HUES6 (cell line): ENCODE measurements around the gene TRIM77.
"Not testable (repeated sequence)": the region's sequence is repeated elsewhere in the genome, so short reads cannot be mapped to it uniquely, and the experiment has no call there.

Source experiments
- H3K27ac ChIP-seq: 2 replicates; pipeline ENCODE4 v1.7.0; 2013; ENCODE audit warnings: low read depth, mild to moderate bottlenecking, low read length, inconsistent platforms
- H3K27me3 ChIP-seq: 2 replicates; pipeline ENCODE4 v1.6.1; 2013; ENCODE audit warnings: low read length; ENCODE audit not compliant: control insufficient read depth, insufficient read depth
- H3K36me3 ChIP-seq: 2 replicates; pipeline ENCODE4 v1.6.1; 2013; ENCODE audit warnings: low read length; ENCODE audit not compliant: control insufficient read depth, insufficient read depth
- H3K4me1 ChIP-seq: 2 replicates; pipeline ENCODE4 v1.6.1; 2013; ENCODE audit warnings: low read length; ENCODE audit not compliant: control insufficient read depth, insufficient read depth
- H3K4me3 ChIP-seq: 2 replicates; pipeline ENCODE4 v1.5.1; 2013; ENCODE audit warnings: low read depth, low read length
- H3K9ac ChIP-seq: one replicate; pipeline ENCODE4 v1.6.1; 2013; ENCODE audit warnings: mild to moderate bottlenecking, low read length
- H3K9me3 ChIP-seq: 2 replicates; pipeline ENCODE4 v1.6.1; 2013; ENCODE audit warnings: low read depth, low read length; ENCODE audit not compliant: control insufficient read depth, insufficient read depth

Gene TRIM77, protein sequence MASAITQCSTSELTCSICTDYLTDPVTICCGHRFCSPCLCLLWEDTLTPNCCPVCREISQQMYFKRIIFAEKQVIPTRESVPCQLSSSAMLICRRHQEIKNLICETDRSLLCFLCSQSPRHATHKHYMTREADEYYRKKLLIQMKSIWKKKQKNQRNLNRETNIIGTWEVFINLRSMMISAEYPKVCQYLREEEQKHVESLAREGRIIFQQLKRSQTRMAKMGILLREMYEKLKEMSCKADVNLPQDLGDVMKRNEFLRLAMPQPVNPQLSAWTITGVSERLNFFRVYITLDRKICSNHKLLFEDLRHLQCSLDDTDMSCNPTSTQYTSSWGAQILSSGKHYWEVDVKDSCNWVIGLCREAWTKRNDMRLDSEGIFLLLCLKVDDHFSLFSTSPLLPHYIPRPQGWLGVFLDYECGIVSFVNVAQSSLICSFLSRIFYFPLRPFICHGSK

DNA sequence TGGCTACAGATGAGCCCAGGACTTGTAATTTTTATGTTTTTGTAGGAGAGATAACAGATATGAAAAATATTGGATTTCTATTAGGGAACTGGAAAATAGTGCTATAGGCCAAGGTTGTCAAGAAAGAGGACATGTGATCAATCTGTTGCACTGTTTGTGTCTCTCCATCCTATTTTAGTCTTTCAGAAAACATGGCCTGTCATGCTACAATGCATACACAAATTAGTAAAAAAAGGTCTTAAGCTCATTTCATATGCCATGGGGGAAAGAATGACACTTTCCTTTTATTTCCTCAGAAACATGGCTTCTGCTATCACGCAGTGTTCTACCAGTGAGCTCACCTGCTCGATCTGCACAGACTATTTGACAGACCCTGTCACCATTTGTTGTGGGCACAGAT, at the start of gene TRIM77:
Gene TRIM77, plus strand, starts transcription at position 301 of the 400 bp plus-strand sequence. Its CDS starts 0 bp downstream, at position 301.
- not testable (repeated sequence) for H3K36me3 ChIP-seq, H3K4me1 ChIP-seq, H3K9ac ChIP-seq, H3K27me3 ChIP-seq, H3K4me3 ChIP-seq, H3K9me3 ChIP-seq, H3K27ac ChIP-seq

DNA sequence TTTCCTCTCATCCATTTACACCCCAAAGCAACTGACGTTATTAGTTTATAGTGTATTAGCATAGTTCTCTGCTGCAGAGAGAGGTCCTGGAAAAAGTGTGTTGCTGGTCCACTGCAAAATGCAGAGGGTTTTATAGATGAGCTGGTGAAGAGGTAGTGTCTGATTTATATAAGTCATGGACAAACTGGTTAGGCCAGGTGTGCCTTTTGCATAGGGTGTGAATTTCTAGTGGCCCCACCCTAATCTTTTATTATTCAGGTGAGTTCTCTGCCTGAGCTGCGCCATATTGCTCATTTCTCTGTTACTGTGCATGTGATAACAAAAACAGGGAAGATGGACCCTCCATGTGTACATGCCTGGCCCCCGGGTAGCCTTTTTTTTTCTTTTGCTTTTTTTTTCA, 43.1 kb upstream of the TRIM77 start:
- H3K27me3 ChIP-seq = no peaks in the 10 kb centered on the region
- no peak overlapping the region for H3K9ac ChIP-seq
- no peaks in the 10 kb centered on the region for H3K4me1 ChIP-seq
- H3K4me3 ChIP-seq = no peak overlapping the region
- H3K27ac ChIP-seq = no peak overlapping the region
- H3K9me3 ChIP-seq = no peaks in the 10 kb centered on the region
- H3K36me3 ChIP-seq = no peaks in the 10 kb centered on the region

DNA sequence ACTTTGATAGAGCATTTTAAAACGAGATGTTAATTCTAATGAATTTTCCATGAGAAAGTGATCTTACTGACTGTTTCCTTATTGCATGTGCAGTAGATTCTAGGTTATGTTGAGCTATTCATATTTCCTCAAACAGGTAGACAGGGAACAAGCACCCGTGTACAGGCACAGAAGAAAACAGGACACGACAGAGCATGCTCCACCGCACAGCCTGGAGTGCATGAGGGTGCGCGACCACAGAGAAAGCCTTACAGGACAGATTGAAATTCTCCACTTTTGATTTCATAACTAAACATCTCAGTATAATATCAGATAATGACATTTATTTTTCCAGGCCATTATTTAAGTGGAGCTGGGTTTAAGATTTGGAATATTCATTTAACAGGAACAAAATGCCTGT, 41.9 kb upstream of the TRIM77 start:
- H3K9ac ChIP-seq, H3K4me3 ChIP-seq, H3K9me3 ChIP-seq, H3K27me3 ChIP-seq, H3K36me3 ChIP-seq, H3K4me1 ChIP-seq, H3K27ac ChIP-seq: not testable (repeated sequence)

DNA sequence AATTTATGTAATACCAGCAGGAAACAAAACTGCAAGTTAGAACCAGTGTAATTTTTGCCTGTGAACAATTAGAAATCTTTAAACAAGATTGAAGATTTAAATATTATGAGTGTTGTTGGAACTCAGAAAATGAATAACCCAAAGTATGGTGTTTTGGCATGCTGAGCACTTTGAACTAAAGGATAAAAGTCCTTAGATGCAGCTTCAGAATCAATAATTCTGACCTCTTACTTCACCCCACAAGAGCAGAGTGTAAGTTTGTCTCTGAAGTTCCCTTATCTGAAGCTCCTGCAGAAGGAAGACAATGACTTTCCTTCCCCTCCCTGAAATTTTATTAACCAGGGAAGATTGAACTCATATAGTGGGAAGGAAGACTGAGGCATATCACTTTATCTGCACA, 40.5 kb upstream of the TRIM77 start:
- H3K9me3 ChIP-seq, H3K4me3 ChIP-seq, H3K27me3 ChIP-seq, H3K9ac ChIP-seq, H3K36me3 ChIP-seq, H3K4me1 ChIP-seq, H3K27ac ChIP-seq: not testable (repeated sequence)

DNA sequence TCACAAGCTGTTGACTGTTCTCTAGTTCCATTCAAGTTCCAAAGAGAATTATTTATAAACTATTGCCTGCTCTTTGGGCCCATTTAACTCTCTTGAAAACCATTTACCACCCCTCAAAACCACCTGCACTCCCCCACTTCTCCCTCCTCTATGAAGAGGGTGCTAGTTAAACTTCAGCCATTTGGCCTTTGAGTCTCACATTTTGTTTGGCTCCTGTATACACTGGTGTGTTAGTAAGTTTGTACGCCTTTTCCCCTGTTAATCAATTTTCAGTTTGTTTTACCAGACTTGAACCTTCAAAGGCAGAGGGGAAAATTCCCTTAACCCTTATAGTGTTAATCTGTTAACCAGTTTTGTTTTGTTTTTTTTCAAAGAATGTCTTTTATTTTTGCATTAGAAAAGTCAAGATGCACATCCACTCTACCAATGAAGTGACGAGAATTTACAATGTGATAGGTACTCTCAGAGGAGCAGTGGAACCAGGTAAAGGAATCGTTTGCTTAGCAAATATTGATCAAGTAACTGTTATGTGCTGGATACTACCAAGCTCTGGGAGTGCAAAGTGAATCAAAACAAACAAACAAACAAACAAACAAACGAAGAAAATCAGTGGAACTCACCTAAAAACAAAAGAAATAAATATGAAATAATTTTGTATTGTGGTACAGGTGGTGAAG, 40.0 kb upstream of the TRIM77 start:
- not testable (repeated sequence) for H3K27ac ChIP-seq, H3K9me3 ChIP-seq, H3K27me3 ChIP-seq, H3K9ac ChIP-seq, H3K4me3 ChIP-seq, H3K36me3 ChIP-seq, H3K4me1 ChIP-seq

DNA sequence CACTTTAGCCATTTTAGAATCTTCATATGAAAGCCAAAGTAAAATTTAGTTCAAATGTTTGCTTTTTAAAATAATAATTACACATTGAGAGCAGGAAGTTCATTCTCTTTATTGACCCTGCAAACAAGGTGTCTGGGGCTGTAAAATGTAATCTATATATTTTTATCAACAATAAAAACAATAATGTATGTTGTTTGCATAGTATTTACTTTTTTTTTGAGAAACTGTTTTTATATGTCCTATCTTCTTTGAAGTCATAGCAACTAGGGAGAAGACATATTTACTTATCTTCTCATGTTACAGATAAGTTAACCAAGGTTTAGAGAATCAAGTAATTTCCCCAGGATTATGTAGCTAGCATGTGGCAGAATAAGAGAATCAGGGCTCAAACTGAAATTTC, 37.6 kb upstream of the TRIM77 start:
- not testable (repeated sequence) for H3K4me1 ChIP-seq, H3K9ac ChIP-seq, H3K9me3 ChIP-seq, H3K4me3 ChIP-seq, H3K36me3 ChIP-seq, H3K27me3 ChIP-seq, H3K27ac ChIP-seq

DNA sequence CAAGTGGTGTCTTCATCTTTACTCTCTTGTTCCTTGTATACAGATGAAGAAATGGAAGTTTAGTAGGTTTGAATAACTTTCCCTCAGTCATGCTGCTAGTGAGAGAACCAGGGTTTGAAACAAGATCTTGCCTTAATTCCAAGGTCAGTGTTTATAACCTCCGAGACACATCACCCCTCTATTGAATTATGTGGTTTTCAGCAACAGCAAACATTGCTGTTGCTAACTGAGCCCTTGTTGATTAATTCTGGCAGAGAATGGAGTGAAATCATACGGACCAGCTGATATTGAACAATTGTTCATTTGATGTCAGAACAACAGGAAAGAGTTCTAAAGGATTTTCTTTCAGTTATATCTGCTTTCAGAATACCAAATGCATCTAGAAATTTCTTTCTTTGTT, 36.7 kb upstream of the TRIM77 start:
- H3K4me1 ChIP-seq, H3K9ac ChIP-seq, H3K36me3 ChIP-seq, H3K4me3 ChIP-seq, H3K27me3 ChIP-seq, H3K27ac ChIP-seq, H3K9me3 ChIP-seq: not testable (repeated sequence)

DNA sequence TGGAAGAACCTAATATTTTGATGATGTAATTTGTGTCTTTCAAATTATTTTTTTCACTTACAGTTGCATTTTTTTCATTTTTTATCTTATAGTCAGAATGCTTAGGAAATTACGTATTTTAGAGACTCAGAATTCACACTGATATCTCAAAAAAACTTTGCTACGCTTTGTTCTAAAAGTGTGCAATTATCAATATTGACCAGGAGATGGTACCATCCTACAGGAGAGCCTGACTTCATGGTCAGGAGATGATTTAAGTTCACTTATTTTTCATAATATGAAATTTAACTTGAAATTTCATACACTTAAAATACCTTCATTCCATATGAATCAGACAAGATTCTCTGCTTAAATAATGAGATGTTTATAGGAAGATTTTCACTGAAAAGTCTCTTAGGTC, 34.7 kb upstream of the TRIM77 start:
- not testable (repeated sequence) for H3K36me3 ChIP-seq, H3K27ac ChIP-seq, H3K9me3 ChIP-seq

DNA sequence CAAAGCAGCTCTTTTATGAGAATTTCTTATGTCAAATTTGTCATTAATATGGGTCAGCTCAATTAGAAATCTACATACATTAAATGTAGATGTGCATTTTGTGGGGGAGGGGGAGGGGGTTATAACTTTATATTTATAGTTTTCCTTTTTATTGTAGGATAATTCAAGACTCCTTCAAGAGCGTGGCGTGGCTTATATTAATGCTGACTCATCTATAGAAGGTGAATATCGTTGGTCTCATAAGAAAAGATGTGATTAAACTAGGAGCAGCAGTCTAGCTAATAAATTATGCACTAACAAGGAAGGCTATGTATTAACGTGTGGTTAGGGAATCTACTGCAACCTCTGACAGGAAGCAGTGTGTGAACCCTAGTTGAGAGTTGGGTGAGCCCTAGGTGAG, 34.2 kb upstream of the TRIM77 start:
- H3K36me3 ChIP-seq, H3K27ac ChIP-seq, H3K9me3 ChIP-seq, H3K4me1 ChIP-seq, H3K9ac ChIP-seq, H3K27me3 ChIP-seq, H3K4me3 ChIP-seq: not testable (repeated sequence)

More for the DNA sequence above, 34.7 kb upstream of the TRIM77 start:
- H3K4me3 ChIP-seq, H3K4me1 ChIP-seq, H3K27me3 ChIP-seq, H3K9ac ChIP-seq: not testable (repeated sequence)

DNA sequence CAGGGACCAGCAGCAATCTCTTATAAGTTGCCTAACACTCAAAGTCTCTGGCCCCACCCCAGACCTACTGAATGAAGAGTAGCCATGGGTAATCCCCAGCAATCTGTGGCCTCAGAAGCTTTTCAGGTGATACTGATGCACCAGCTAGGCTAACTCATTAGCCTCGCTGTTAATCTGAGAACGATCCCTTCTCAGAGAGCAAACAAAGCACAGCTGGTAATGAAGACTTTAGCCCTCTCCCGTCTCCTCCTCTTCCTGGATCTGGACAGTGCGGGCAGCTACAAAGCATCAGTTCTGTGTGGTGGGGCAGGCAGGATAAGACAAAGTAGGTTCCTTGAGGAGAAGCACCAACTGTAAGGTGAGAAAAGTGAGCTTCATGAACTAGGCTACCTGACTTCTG, 3.0 kb upstream of the TRIM77 start:
- not testable (repeated sequence) for H3K9ac ChIP-seq, H3K9me3 ChIP-seq, H3K27me3 ChIP-seq, H3K4me3 ChIP-seq, H3K4me1 ChIP-seq, H3K27ac ChIP-seq, H3K36me3 ChIP-seq

DNA sequence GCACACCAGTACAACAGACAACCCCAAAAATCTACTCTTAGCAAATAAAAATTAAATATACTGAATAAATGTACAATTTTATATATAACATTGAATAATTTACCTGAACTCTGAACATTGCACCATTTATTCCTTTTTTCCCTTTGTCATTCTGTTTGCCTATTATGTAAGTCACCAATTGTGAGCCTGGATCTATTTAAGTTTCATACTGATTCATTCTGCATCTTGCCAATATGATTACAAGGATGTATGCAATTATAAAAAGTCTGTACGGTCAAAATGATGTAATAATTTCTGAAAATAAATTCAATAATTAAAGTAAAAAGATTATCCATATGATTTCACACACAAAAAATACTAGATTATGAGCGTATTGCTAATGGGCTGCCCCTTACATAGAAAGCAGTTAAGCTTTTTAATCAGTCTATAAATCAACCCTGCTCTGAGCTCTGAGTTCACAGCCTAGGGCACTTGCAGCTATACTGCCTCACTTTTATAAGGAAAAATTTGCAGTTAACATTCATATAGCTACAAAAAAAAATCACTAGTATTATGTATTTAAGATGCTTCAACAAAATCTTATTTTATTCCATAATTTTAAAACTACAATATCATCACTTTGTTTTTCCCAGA, 14.9 kb downstream of the TRIM77 start:
- H3K36me3 ChIP-seq, H3K4me1 ChIP-seq, H3K9me3 ChIP-seq, H3K27me3 ChIP-seq, H3K9ac ChIP-seq, H3K27ac ChIP-seq, H3K4me3 ChIP-seq: not testable (repeated sequence)
